PC-9 (cell line): ENCODE results near the gene PHACTR3. TPM values are rescaled to one million over a fixed set of nuclear protein-coding genes. Genes with fewer than 3 reads are reported as not detected.

Source experiments
- BruUV-seq: library from RNA; stranded (reverse); fragments of 400-500 nt; replicated peaks from 2 replicates; lab custom pipeline; 2021; lab: Mats Ljungman, UMichigan
- CTCF ChIA-PET: fragments of 300-600 bp; sonication (Branson Sonifier 250); formaldehyde crosslinking; loops from one replicate; lab custom pipeline; 2022; ENCODE audit warnings: antibody characterized with exemption; lab: Charles Lee
- POLR2A ChIA-PET: fragments of 300-600 bp; sonication (Branson Sonifier 250); formaldehyde crosslinking; loops from one replicate; lab custom pipeline; 2022; ENCODE audit warnings: antibody characterized with exemption; ENCODE audit not compliant: unreplicated experiment; lab: Charles Lee
- DNase-seq, 2 experiments: peaks; one replicate each; pipeline versions ENCODE4 v3.0.0 to v3.0.0-alpha.2; 2015 to 2022; ENCODE audit warnings: mixed read lengths in 1 of 2
- H2AFZ ChIP-seq: fragments of 200-600 bp; sonication (generic); 2 replicates; pipeline ENCODE4 v1.8.1; 2017; ENCODE audit warnings: antibody characterized with exemption
- H3F3A ChIP-seq: fragments of 200-600 bp; sonication (generic); 2 replicates; pipeline ENCODE4 v1.8.1; 2017; ENCODE audit warnings: antibody characterized with exemption, mild to moderate bottlenecking, low read depth; ENCODE audit not compliant: insufficient read depth
- H3K27ac ChIP-seq: fragments of 200-600 bp; sonication (generic); 2 replicates; pipeline ENCODE4 v1.6.1; 2016; ENCODE audit warnings: mixed run types
- H3K27me3 ChIP-seq: fragments of 200-600 bp; sonication (generic); 2 replicates; pipeline ENCODE4 v1.6.1; 2016; ENCODE audit warnings: low read depth, mixed run types; ENCODE audit not compliant: insufficient read depth
- H3K36me3 ChIP-seq: fragments of 200-600 bp; sonication (generic); 2 replicates; pipeline ENCODE4 v1.6.1; 2016; ENCODE audit warnings: low read depth, mixed run types
- H3K4me1 ChIP-seq: fragments of 200-600 bp; sonication (generic); replicated peaks from 2 replicates; pipeline ENCODE4 v1.6.1; 2016; ENCODE audit warnings: mixed run types; ENCODE audit not compliant: insufficient read depth
- H3K4me2 ChIP-seq: fragments of 200-600 bp; sonication (generic); 2 replicates; pipeline ENCODE4 v1.6.1; 2017; ENCODE audit warnings: mixed run types
- H3K4me3 ChIP-seq: fragments of 200-600 bp; sonication (generic); 2 replicates; pipeline ENCODE4 v1.6.1; 2016; ENCODE audit warnings: mixed run types
- H3K79me2 ChIP-seq: fragments of 200-600 bp; sonication (generic); 2 replicates; pipeline ENCODE4 v1.6.1; 2017; ENCODE audit warnings: low read depth, mixed run types
- H3K9me2 ChIP-seq: fragments of 200-600 bp; sonication (generic); 2 replicates; pipeline ENCODE4 v1.8.1; 2017; ENCODE audit warnings: mild to moderate bottlenecking; ENCODE audit not compliant: insufficient read depth
- H3K9me3 ChIP-seq: fragments of 200-600 bp; sonication (generic); 2 replicates; pipeline ENCODE4 v1.8.1; 2016; ENCODE audit warnings: low read depth; ENCODE audit not compliant: insufficient read depth
- H4K20me1 ChIP-seq: fragments of 200-600 bp; sonication (generic); 2 replicates; pipeline ENCODE4 v1.8.1; 2017; ENCODE audit not compliant: insufficient read depth
- CTCF ChIP-seq: fragments of 200-600 bp; sonication (generic); conservative IDR thresholded peaks from 2 replicates; pipeline ENCODE4 v1.6.1; 2017; ENCODE audit warnings: mixed run types, antibody characterized with exemption, mild to moderate bottlenecking, moderate library complexity
- EZH2 ChIP-seq: fragments of 200-600 bp; sonication (generic); IDR thresholded peaks from 2 replicates; pipeline ENCODE4 v1.8.0; 2017; ENCODE audit warnings: antibody characterized with exemption, low read depth
- intact Hi-C: fragments of 100-400 bp; cut with micrococcal nuclease; formaldehyde crosslinking; loops from one replicate; pipeline ENCODE4 v1.10.0; 2022; ENCODE audit not compliant: unreplicated experiment
- total RNA-seq: library from RNA; stranded (reverse); gene quantifications from 2 replicates; pipeline ENCODE4 v1.2.3, GENCODE V29; 2021

PHACTR3 gene
- total RNA-seq, 1 experiment from 2014 or later: 0.41 TPM

- CTCF ChIA-PET: no interaction called here
- intact Hi-C loops: no loop called here
- Histone ChIP-seq H3K27ac (no peak overlapping the region), H2AFZ (no peak overlapping the region), H3K4me1 (peaks cover 14% of the 10 kb centered on the region), H3K36me3 (no peaks in the 10 kb centered on the region), H3K27me3 (0 out of 2 replicates have a peak, but pooled peaks cover 14% of the 10 kb centered on the region), H3F3A (peaks cover 7% of the 10 kb centered on the region; the same call in 1 of the 2 replicates), H3K4me3 (no peak overlapping the region), H3K9me3 (no peaks in the 10 kb centered on the region), H3K4me2 (no peak overlapping the region), H3K79me2 (no peaks in the 10 kb centered on the region), H4K20me1 (no peaks in the 10 kb centered on the region), H3K9me2 (no peaks in the 10 kb centered on the region)
- TF ChIP-seq EZH2 (no peak), CTCF (no peak)
- DNase-seq: no peak
- no TSS peak for BruUV-seq
- POLR2A ChIA-PET: no interaction called here
These were observed 217.4 kb downstream of the PHACTR3 start for GRCh38 chr20:59821788-59822187.

DNA sequence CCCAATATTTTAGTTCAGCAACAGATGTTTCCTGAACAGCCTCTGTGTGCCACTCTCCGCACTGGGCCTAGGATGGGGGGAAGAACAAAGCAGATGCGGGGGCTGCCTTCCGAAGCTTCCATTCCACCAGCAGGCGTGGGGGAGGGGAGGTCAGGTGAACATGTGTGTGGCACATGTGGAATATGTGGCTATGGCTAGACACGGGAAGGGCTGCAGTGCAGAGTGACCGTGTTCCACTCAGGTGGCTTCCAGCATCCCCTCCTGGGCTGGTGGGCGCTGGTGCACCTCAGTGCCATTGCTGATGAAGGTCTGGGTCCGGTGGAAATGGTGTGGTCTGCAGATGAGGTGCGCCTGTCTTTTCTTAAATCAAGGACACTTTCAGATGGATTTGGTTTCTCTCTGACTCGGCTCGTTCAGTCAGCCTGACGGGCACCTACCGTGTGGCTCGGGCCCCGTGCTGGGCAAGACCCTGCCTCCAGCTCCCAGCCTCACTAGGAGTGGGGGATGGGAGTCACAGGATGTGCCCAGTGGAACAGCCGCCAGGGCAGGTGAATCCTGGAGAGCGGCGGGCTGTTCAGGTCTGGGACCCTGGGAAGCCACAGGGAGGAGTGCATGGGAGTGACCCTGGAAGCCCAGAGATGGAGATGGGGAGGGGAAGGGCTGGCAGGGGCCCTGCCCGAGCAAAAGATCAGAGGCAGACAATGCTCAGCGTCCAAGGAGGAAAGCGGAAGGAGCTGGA lies 218.1 kb downstream of the PHACTR3 start:
- Histone ChIP-seq H3K36me3 (no peaks in the 10 kb centered on the region), H3F3A (peaks cover 9% of the 10 kb centered on the region; the same call in 1 of the 2 replicates), H3K9me3 (no peaks in the 10 kb centered on the region), H3K79me2 (no peaks in the 10 kb centered on the region), H3K4me3 (no peak overlapping the region), H3K4me2 (no peak overlapping the region), H3K27ac (no peak overlapping the region), H4K20me1 (no peaks in the 10 kb centered on the region), H2AFZ (no peak overlapping the region), H3K9me2 (no peaks in the 10 kb centered on the region), H3K27me3 (0 out of 2 replicates have a peak, but pooled peaks cover 14% of the 10 kb centered on the region), H3K4me1 (peaks cover 21% of the 10 kb centered on the region)
- ChIA-PET POLR2A (no interaction called here), CTCF (no interaction called here)
- no TSS peak for BruUV-seq
- intact Hi-C loops: no loop called here
- TF ChIP-seq EZH2 (no peak), CTCF (no peak)
- DNase-seq: no peak

DNA sequence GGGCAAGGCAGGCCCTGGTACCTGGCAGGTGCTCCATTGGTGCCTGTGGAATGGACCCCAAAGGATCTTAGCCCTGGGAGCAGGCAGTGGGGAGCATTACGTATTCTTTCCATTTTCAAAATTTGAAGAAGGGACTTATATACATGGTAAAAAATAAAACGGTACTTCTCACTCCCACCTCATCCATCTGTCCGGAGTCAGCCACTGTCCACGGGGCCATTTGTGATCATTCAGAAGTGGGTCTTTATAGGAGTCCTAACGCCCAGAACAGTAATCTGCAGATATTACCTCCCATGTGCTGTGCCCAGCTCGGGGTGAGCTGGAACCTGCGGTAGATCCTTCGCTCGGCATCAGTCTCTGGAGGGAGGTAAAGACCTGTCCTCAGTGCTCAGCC lies 218.7 kb downstream of the PHACTR3 start:
- H3K4me3 ChIP-seq: no peak overlapping the region
- peaks cover 9% of the 10 kb centered on the region; the same call in 1 of the 2 replicates for H3F3A ChIP-seq
- H2AFZ ChIP-seq: no peak overlapping the region
- H3K4me2 ChIP-seq: no peak overlapping the region
- no peaks in the 10 kb centered on the region for H4K20me1 ChIP-seq
- no peaks in the 10 kb centered on the region for H3K79me2 ChIP-seq
- intact Hi-C loops: no loop called here
- TF ChIP-seq EZH2: no peak
- no peak for TF ChIP-seq CTCF
- no TSS peak for BruUV-seq
- peaks cover 27% of the 10 kb centered on the region for H3K4me1 ChIP-seq
- no peaks in the 10 kb centered on the region for H3K9me3 ChIP-seq
- H3K9me2 ChIP-seq: no peaks in the 10 kb centered on the region
- ChIA-PET CTCF (no interaction called here), POLR2A (no interaction called here)
- H3K36me3 ChIP-seq: no peaks in the 10 kb centered on the region
- 0 out of 2 replicates have a peak, but pooled peaks cover 8% of the 10 kb centered on the region for H3K27me3 ChIP-seq
- no peak for DNase-seq
- no peak overlapping the region for H3K27ac ChIP-seq
